GM19455 (cell line): Measurements from ENCODE around the gene BNIPL.
A peak's percentile ranks its signal among the peaks of the same experiment; 100 is the strongest.

Experiments
- ATAC-seq: cut with Tn5 transposase; IDR thresholded peaks from one replicate; pipeline ENCODE4 v1.9.1; 2021; ENCODE audit not compliant: unreplicated experiment

BNIPL gene

DNA sequence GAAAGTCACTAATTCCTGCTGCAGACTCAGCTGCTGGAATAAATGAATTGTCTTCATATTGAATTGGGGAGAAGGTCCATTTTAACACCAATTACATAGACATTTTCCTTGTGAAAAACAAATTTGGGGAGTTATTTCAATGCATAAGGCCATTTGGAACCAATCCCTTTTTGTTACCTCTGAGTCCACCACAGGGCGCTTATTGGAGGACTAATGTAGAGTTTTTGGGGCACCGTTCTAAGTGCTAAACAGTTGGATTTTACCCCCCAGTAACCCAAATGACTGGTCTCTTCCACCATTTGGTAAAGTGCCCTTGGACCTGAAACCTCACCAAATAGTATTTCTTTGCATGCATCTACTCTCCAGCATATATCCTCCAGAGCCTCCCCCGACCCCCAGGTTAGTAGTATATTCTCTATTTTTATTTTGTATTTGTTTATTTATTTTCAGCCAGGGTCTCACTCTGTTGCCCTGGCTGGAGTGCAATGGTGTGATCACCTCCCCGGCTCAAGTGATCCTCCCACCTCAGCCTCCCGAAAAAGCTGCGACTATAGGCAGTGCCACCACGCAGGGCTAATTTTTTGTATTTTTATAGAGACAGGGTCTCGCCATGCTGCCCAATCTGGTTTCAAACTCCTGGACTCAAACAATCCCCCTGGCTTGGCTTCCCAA is 26.6 kb upstream of the BNIPL start:
- no peak for ATAC-seq

DNA sequence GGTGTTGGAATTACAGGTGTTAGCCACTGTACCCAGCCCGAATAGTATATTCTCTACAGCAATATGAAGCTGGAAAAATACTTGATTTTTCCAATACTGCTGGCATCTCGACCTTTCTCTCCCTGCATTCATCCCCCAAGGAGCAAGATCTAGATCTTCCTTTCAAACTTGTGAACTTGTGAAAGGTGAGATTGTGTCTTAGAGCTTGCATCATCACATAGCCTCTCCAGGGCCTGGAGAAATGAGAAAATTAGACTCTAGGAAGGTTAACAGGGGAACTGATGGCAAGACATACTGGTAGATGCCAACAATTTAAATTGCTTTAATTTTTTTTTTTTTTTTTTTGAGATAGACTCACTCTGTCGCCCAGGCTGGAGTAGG is 26.1 kb upstream of the BNIPL start:
- ATAC-seq = no peak

DNA sequence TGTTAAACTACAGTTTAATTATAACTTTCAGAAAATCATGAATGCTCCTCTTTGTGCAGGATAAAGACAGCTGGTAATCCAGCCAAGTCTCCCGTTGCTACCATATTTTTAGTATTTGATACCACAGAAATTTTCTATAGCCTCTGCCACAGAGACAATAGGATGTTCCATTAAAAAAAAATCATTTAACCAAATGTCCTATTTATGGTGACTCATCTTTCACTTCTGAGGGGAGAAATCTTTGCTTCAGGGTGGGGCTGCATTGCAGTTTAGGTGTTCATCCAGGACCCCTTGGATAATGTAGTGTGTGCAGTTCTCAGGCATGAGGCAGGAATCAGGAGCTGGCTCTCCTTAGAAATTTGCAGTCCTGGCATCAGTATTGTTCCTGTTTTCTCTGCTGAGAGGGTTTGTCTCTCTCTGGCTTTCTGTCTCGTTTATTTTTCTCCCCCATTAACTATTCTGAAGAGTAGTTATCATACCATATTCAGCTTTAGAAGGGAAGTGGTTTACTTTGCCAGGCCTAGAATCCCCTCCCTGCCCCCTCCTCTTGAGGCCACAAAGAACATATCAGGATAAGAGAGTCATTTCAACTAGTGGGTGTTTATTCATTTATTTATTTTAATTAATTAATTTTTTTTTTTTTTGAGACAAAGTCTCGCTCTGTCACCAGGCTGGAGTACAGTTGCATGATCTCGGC is 25.1 kb upstream of the BNIPL start:
- ATAC-seq = no peak

DNA sequence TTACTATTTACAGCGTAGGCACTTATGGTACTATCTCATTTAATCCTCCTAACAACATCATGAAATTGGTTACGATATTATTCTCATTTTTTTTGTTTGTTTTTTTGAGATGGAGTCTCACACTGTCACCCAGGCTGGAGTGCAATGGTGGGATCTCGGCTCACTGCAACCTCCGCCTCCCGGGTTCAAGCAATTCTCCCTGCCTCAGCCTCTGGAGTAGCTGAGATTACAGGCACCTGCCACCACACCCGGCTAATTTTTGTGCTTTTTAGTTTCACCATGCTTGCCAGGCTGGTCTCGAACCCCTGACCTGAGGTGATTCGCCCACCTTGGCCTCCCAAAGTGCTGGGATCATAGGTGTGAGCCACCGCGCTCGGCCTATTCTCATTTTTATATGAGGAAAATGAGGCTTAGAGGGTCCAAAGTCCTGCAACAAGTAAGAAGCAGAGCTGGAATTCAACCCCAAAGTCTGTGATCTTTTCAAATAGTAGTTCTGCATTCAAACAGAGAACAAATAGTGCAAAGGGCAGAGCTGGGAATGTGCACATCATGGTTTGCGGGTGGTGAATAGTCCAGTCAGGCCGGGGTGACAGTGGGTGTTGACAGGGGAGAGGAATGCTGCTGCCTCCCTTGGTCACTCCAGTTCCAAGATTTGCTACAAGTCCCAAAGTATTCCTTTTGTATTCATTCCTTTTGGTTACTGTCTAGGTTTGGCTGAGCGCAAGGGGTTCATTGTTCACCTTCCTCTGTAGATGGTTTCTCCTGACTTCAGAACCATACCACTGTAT is 23.5 kb upstream of the BNIPL start:
- ATAC-seq = no peak

DNA sequence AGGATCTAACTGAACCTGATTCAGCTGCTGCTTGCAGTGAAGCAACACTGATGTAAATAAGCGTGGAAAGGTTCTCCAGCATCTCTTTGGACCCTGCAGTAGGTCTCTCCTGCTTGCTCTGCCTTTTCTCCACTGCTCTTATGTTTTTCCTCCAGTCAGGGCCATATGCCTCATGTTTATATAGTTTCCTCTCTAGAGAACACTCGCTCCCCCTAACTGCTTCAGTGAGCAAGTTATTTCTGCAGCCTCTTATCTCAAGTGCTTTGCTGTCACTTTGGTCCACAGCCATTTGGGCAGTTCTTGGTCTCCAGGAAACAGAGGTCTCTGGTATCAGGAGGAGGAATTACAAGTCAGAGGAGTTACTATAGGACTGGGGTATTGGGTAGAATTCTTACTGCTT is 22.9 kb upstream of the BNIPL start:
- ATAC-seq = no peak

DNA sequence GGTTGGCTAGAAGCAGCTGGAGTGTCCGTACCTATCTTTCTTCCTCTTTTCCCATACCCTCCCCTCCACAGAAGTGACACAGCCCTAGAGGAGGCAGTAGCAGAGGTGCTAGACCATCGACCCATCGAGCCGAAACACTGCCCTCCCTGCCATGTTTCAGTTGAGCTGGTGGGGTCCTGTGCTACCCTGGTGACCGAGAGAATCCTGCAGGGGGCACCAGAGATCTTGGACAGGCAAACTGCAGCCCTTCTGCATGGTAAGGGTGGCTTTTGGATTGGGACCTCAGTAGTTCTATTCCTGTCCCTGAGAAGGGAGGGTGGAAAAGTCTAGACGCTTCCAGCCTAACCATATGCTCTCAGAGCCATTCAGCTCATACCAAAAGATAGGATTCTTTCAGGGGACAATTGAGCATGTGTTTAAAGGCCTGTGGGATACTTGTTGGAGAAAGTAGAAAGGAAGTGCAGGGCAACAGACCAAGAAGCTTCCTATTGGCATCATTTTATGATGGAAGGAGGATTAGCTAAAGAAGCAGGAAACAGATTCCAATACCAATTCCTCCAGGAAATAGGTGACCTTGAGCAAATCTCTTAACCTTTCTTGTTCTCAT is 11.7 kb upstream of the BNIPL start:
- no peak for ATAC-seq

DNA sequence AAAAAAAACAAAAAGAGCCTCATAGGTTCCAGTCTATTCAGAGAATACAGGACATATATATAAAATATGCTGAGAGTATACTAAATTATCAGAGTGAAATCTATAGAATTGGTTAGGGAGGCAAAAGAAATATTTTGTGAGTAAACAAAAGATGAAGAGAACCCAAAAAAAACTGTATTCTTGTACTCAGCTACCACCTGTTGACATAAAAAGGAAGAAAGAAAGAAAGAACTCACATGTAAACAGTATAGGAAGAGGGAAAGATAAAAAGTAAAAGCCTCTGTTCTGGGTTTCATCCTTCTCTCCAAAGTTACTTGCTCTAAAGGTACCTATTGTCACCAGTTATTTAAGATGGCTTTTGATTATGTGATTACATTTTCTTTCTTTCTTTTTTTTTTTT is 9.9 kb upstream of the BNIPL start:
- ATAC-seq = no peak

DNA sequence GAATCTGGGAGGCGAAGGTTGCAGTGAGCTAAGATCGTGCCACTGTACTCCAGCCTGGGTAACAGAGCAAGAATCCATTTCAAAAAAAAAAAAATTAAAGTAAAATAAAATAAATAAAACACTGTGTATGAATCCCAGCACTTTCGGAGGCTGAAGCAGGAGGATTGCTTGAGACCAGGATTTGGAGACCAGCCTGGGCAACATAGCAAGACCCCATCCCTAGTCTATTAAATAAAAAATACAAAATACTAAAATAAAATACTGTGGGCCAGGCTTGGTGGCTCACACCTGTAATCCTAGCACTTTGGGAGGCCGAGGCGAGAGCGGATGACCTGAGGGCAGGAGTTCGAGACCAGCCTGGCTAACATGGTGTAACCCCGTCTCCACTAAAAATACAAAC is 4.2 kb upstream of the BNIPL start:
- no peak for ATAC-seq

DNA sequence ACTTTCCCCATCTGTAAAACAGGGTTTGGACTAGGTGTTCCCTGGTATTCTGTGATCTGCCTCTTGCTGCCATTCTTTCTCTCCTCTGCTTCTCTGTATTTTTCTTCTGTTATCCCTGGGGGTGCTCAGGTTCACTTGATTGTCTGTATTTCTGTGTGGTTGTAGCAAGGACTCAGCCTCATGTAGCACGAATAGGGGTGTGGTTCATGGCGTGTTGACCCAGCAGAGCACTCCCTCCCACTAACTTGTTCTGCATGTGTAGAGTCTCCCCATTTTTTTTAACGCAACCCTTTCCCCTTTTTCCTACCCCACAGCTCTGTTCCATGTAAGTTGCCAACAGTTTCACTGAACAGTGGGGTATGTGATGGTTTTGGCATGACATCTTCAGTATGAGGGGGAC is 1.2 kb upstream of the BNIPL start:
- ATAC-seq = no peak

DNA sequence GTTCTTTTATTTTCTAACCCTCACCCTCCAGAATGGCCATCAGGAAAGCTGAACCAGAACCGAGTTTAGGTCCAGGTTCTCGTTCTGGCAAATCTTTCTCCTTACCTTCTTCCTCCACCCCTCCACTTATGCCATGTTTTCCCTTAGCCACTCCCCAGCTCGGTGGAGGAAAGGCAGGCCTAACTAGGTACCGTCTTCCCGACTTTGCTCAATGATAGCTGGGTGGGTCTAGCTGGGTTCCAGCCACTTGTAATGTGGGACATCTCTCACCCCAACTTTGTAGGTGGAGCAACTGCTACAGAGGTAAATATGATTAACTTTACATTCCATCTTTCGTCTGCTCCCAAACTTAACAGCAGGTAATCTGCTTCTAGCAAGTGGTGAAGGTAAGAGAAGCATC is 646 bp downstream of the BNIPL start:
- no peak for ATAC-seq

DNA sequence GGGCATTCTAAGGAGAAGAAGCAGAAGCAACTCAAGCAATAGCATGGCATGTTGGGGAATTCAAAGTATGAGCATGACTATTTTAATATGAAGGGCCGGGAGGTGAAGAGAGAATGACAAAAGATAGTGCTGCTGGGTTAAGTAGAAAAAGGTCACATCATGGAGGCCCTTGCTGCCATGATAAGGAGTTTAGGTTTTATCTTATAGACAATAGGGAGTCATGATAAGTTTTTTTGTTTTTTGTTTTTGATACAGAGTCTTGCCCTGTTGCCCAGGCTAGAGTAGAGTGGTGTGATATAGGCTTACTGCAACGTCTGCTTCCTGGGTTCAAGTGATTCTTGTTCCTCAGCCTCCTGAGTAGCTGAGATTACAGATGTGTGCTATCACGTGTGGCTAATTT is 3.1 kb downstream of the BNIPL start:
- no peak for ATAC-seq

DNA sequence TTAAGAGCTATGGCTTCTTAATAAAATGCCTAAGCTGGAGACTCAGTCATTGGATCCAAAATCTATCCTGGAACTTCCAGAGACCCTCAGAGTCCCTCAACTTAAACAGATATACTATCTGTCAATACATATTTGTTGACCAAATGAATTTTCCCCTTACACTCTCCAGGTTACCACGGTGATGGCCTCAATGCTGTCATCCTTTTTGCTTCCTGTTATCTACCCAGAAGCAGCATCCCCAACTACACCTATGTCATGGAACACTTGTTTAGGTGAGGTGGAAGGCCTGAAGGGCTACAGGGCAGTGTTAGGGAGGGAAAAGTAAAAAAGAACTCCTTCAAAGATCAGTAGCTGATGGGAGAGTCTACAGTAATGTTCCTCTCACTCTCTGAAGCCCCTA is 6.8 kb downstream of the BNIPL start:
- ATAC-seq = no peak

DNA sequence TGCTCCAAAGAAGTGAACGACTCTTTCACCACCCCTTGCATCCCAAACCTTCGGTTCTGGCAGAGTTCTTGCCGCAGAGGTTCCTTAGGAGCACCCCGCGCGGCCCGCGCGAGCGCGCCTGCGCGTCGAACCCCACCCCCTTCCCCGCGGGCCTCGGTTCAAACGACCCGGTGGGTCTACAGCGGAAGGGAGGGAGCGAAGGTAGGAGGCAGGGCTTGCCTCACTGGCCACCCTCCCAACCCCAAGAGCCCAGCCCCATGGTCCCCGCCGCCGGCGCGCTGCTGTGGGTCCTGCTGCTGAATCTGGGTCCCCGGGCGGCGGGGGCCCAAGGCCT is 11.2 kb downstream of the BNIPL start, which contains the start of gene C1orf56:
Gene C1orf56, plus strand, starts transcription at position 161 of the 334 bp plus-strand sequence. Its CDS starts 97 bp downstream, at position 258.
- peak; percentile 57 for ATAC-seq

DNA sequence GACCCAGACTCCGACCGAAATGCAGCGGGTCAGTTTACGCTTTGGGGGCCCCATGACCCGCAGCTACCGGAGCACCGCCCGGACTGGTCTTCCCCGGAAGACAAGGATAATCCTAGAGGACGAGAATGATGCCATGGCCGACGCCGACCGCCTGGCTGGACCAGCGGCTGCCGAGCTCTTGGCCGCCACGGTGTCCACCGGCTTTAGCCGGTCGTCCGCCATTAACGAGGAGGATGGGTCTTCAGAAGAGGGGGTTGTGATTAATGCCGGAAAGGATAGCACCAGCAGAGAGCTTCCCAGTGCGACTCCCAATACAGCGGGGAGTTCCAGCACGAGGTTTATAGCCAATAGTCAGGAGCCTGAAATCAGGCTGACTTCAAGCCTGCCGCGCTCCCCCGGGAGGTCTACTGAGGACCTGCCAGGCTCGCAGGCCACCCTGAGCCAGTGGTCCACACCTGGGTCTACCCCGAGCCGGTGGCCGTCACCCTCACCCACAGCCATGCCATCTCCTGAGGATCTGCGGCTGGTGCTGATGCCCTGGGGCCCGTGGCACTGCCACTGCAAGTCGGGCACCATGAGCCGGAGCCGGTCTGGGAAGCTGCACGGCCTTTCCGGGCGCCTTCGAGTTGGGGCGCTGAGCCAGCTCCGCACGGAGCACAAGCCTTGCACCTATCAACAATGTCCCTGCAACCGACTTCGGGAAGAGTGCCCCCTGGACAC is 11.7 kb downstream of the BNIPL start:
- ATAC-seq = peak; percentile 46

DNA sequence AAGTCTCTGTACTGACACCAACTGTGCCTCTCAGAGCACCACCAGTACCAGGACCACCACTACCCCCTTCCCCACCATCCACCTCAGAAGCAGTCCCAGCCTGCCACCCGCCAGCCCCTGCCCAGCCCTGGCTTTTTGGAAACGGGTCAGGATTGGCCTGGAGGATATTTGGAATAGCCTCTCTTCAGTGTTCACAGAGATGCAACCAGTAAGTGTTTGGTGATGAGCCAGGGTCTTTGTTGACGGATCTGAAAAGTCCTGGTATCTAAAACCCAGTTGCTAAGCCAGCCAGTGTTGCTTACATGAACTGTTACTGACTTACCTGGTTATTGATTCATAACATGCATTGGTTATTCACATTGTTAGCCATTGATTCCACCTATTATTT is 12.3 kb downstream of the BNIPL start:
- ATAC-seq = no peak

DNA sequence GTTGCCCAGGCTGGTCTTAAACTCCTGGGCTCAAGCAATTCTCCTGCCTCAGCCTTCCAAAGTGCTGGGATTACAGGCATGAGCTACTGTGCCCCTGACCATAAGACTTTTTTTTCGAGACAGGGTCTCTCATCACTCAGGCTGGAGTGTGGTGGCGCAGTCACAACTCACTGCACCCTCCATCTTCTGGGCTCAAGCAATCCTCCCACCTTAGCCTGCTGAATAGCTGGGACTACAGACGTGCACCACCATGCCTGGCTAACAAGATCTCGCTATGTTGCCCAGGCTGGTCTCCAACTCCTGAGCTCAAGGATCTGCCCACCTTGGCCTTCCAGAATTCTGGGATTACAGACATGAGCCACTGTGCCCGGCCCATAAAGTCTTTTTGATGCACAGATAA is 13.1 kb downstream of the BNIPL start:
- no peak for ATAC-seq

DNA sequence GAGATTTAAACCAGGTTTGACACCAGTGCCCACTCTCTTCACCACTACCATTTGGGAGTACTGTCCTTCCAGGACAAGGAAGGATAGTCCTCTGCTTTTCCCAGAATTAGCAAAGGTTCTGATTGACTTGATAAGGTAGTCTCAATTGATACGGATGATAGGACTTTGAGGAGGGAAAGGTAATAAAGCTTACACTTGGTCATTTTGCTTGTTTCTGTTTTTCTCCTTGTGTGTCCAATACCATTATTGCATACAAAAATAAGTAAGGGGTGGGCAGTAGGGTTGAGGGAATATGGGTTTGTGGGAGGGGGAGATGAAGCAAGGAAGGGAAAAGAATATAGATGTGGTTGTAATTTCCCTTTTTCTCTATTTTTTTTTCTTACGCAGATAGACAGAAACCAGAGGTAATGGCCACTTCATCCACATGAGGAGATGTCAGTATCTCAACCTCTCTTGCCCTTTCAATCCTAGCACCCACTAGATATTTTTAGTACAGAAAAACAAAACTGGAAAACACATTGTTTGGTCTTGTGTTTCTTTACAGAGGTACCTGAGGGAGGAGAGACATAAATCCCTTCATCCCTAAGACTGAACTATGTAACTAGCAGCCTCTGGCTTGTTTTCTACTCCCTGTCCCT is 13.8 kb downstream of the BNIPL start:
- ATAC-seq = no peak

DNA sequence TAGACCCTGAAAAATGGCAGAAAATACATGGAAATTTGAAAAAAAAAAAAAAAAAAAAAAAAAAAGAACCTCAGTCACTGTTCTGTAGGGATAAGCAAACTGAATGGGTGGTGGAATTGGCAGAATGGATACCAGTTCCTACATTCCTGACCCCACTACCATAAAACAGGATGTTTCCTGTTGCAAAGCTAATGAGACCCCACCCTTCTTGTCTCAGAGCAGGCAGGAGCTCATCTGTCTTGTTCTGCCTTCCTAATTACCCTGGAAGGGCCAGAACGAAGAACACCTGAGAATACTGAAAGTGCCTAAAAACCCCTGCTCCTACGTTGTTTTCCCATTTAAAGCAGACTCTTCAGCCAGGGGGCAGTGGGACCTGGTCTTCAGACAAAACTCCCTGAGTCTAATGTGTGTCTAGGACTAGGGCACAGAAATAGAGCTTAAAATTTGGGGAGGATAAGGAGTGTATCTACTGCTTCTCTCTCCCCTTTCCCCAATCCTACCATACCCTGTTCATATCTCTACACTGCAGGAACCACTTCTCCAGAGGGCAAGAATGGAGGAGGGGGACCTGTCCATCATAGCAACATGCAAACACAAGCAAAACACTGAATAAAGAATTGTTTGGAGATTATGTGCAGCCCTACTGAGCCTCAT is 15.1 kb downstream of the BNIPL start:
- no peak for ATAC-seq

DNA sequence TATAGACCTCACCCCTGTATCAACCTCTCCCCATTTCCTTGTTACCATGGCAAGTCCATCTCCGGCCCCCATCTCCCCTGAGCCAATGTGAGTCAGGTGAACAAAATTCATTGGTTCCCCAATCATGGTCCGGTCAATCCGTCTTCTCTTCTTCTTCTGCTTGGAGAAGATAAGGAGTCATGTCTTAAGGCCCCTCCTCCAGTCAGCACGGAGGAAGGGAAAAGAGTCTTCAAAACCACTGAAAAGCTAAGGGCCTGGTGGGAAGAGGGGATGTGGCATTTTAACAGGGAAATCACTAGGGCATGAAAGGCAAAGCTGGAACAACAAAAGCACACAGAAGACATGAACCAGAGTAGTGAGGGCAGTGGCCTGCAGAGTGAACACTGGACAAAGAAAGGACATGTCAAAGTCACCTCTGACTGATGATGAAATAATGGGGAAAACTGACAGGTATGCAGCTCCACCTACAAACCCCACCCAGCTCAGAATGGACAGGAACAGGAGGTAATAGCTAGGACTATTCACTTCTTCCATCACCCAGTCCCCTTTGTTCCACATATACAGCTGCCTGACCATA is 18.7 kb downstream of the BNIPL start:
- ATAC-seq = no peak

DNA sequence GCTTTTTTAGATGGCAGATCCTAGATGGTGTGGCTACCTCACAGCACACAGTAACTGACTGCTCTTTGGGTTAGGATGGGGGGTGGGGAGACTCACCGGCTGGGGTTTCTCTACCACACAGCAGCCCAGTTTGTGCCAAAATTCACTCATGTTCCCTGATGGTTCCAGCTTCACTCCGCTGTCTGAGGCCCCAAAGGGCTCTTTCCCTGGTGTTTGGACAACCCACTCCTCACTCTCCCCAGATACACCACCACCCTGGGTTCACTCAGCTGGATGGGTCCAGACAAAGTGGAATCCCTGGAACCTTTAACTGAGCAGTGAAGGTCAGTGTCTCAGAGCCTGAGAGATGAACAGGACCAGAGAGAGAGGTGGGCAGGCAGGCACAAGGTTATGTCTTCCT is 19.2 kb downstream of the BNIPL start:
- no peak for ATAC-seq
